HG03280 (cell line): ENCODE results near the gene CEP170B.

Experiments
- ATAC-seq: cut with Tn5 transposase; IDR thresholded peaks from one replicate; pipeline ENCODE4 v1.9.1; 2021; ENCODE audit warnings: mild to moderate bottlenecking, moderate library complexity; ENCODE audit not compliant: unreplicated experiment

CEP170B gene

DNA sequence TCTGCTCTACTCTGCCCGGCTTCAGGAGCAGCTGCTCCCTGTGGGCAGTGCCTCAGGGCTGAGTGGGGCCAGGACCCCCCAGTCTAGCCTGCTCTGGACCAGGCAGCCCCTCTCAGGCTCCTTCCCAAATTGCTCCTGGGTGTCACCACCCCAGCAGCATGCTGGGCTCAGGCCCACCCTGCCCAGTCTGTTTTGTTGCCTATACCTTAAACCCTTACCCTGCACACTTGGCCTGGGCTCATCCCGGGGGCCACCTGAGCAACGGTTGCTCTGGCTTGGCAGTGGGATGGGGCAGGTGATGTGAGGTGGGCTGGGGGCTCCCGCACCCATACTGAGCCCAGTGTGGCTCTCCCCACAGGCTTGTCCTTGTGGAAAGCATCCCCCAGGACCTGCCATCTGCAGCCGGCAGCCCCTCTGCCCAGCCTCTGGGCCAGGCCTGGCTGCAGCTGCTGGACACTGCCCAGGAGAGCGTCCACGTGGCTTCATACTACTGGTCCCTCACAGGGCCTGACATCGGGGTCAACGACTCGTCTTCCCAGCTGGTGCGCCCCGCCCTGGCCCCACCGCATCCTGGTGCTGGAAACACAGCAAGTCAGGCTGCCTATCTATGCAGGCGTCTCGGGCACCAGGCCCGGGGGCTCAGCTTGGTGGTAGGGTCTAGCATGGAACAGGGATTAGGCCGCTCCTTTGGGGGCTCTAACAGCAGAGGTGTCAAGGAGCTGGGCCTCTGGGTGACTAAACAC is 63.5 kb downstream of the CEP170B start:
- no peak for ATAC-seq

- no peak for ATAC-seq
These were observed 64.5 kb downstream of the CEP170B start for GRCh38 chr14:104929268-104930230.

- ATAC-seq: no peak
These were observed 65.6 kb downstream of the CEP170B start for GRCh38 chr14:104930526-104931303.

- ATAC-seq: no peak
These were observed 66.3 kb downstream of the CEP170B start for GRCh38 chr14:104931304-104931770.

DNA sequence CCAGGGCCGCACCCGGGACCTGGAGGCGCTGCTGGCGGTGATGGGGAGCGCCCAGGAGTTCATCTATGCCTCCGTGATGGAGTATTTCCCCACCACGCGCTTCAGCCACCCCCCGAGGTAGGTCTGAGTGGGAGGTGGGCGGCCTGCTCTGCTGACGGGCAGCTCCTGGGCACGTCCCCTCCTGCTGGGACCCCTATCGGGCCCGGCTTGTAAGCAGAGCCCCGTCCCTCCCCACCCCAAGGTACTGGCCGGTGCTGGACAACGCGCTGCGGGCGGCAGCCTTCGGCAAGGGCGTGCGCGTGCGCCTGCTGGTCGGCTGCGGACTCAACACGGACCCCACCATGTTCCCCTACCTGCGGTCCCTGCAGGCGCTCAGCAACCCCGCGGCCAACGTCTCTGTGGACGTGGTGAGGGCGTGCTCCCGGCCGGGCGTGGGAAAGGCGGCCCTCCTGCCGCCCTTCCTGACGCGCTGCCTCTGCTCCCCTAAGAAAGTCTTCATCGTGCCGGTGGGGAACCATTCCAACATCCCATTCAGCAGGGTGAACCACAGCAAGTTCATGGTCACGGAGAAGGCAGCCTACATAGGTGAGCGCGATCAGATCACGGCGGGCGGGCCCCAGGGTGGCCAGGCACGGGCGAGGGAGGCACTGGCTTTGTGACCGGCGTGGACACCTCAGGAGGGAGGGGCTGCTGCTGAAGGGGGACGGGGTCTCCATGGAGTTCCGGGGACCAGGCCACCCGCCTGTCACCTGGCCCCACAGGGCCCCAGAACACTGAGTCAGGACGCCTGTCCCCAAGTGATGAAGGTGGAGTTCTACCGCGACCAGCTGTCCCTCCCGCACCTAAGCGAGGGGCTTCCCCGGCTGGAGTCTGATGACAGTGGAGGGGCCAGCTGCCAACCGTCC is 67.0 kb downstream of the CEP170B start:
- ATAC-seq: no peak

- ATAC-seq: no peak
These were observed 67.9 kb downstream of the CEP170B start for GRCh38 chr14:104932676-104933631.

GRCh38 chr14:104933746-104934733 is 69.0 kb downstream of the CEP170B start:
- ATAC-seq: no peak

- no peak for ATAC-seq
These were observed 70.1 kb downstream of the CEP170B start for GRCh38 chr14:104935026-104935650.

DNA sequence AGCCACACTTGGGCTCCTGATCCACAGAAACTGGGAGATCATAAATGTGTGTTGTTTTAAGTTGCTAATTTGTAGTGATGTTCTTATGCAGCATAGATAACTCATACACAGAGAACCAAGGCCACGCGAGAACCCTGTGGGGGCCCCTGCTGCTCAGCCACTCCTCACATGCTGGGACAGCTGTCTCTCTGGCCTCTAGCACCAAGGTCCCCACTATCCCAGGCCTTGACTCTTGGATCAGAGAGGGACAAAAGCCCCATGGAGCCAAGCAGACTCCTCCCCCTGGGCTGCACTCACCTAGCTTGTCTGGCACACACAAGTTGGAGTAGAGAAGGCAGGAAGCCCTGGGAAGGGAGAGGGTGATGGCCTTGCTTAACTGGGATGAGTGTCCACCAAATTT is 70.9 kb downstream of the CEP170B start:
- no peak for ATAC-seq

- no peak for ATAC-seq
These were observed 71.5 kb downstream of the CEP170B start for GRCh38 chr14:104936361-104937155.

- ATAC-seq: no peak
These were observed 72.1 kb downstream of the CEP170B start for GRCh38 chr14:104937161-104937560.

- ATAC-seq: no peak
These were observed 72.8 kb downstream of the CEP170B start for GRCh38 chr14:104937694-104938365.

- ATAC-seq: no peak
These were observed 73.4 kb downstream of the CEP170B start for GRCh38 chr14:104938436-104938835.

- ATAC-seq: no peak
These were observed 73.9 kb downstream of the CEP170B start for GRCh38 chr14:104938960-104939359.

GRCh38 chr14:104939666-104940410 is 74.8 kb downstream of the CEP170B start:
- no peak for ATAC-seq
